HEK293T (cell line): Measurements from ENCODE around the gene DDX24.

ENCODE experiments used
- BHLHE40 ChIP-seq: fragments of 450-650 bp; IDR thresholded peaks from 2 replicates; pipeline ENCODE4 v1.6.1; 2016; ENCODE audit warnings: mild to moderate bottlenecking, moderate library complexity, borderline replicate concordance
- FOXA1 ChIP-seq: fragments of 450-650 bp; IDR thresholded peaks from 2 replicates; pipeline ENCODE4 v1.6.1; 2016; ENCODE audit warnings: mild to moderate bottlenecking
- FOXM1 ChIP-seq: fragments of 450-650 bp; IDR thresholded peaks from 2 replicates; pipeline ENCODE4 v1.6.1; 2017; ENCODE audit warnings: mild to moderate bottlenecking, borderline replicate concordance
- HDGF ChIP-seq: fragments of 450-650 bp; IDR thresholded peaks from 2 replicates; pipeline ENCODE4 v1.6.1; 2017; ENCODE audit warnings: antibody characterized with exemption, borderline replicate concordance
- SP1 ChIP-seq: fragments of 450-650 bp; IDR thresholded peaks from 2 replicates; pipeline ENCODE4 v1.6.1; 2017
- SUZ12 ChIP-seq: fragments of 450-650 bp; IDR thresholded peaks from 2 replicates; pipeline ENCODE4 v1.6.1; 2016; ENCODE audit warnings: mild to moderate bottlenecking

GRCh38 chr14:94054401-94054800 lies 26.6 kb downstream of the DDX24 start:
- TF ChIP-seq FOXA1, result no peak
- TF ChIP-seq BHLHE40, result no peak
- no peak for TF ChIP-seq SP1
- no peak for TF ChIP-seq FOXM1
- no peak for TF ChIP-seq SUZ12
- TF ChIP-seq HDGF, result no peak
